ENCODE data around the gene NOL6.

NOL6 gene

DNA sequence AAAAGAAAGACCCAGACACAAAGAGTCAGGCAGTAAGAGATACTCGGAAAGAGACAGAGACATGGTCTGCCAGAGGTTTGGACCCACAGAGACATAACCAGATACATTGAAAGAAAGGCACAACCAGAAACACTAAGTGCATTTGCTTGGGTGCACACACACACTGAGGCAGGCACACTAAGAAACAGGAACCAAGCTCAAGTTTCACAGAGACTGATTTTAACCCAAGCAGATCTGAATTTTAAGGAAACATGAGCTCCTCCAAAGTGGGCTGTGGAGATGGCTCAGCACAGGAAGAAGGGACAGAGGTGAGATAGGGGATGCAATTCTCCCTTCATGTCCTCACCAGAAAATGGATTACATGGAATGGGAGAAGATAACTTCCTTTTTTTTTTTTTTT lies 35.8 kb downstream of the NOL6 start:
- no peak for DNase-seq
- H3K27ac ChIP-seq = no peak overlapping the region
- H3K27me3 ChIP-seq (replicated peaks) = peaks cover 8% of the 10 kb centered on the region
- TF ChIP-seq, protein P1, sequence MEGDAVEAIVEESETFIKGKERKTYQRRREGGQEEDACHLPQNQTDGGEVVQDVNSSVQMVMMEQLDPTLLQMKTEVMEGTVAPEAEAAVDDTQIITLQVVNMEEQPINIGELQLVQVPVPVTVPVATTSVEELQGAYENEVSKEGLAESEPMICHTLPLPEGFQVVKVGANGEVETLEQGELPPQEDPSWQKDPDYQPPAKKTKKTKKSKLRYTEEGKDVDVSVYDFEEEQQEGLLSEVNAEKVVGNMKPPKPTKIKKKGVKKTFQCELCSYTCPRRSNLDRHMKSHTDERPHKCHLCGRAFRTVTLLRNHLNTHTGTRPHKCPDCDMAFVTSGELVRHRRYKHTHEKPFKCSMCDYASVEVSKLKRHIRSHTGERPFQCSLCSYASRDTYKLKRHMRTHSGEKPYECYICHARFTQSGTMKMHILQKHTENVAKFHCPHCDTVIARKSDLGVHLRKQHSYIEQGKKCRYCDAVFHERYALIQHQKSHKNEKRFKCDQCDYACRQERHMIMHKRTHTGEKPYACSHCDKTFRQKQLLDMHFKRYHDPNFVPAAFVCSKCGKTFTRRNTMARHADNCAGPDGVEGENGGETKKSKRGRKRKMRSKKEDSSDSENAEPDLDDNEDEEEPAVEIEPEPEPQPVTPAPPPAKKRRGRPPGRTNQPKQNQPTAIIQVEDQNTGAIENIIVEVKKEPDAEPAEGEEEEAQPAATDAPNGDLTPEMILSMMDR (IDR thresholded peaks at IDR 0.05; ENCODE audit: low read depth, low read length, missing control alignments) = no peak
- no peak overlapping the region for H3K4me3 ChIP-seq (ENCODE audit: low read depth, low read length)
- in situ Hi-C loops (cut with HindIII; ENCODE audit: low pct_ligation_motif_present, low sequenced_read_pairs) = no loop called here
- H3K36me3 ChIP-seq (replicated peaks) = no peaks in the 10 kb centered on the region

- no peak overlapping the region for H3K4me3 ChIP-seq (ENCODE audit: low read depth, low read length)
- in situ Hi-C loops (cut with HindIII; ENCODE audit: low pct_ligation_motif_present, low sequenced_read_pairs) = no loop called here
- no peak overlapping the region for H3K27ac ChIP-seq
- no peak for DNase-seq
- peaks cover 8% of the 10 kb centered on the region for H3K27me3 ChIP-seq (replicated peaks)
- TF ChIP-seq, protein P1 (IDR thresholded peaks at IDR 0.05; ENCODE audit: low read depth, low read length, missing control alignments) = no peak
- H3K36me3 ChIP-seq (replicated peaks) = no peaks in the 10 kb centered on the region
Observed at GRCh38 chr9:33437205-33437604, 36.5 kb downstream of the NOL6 start.

DNA sequence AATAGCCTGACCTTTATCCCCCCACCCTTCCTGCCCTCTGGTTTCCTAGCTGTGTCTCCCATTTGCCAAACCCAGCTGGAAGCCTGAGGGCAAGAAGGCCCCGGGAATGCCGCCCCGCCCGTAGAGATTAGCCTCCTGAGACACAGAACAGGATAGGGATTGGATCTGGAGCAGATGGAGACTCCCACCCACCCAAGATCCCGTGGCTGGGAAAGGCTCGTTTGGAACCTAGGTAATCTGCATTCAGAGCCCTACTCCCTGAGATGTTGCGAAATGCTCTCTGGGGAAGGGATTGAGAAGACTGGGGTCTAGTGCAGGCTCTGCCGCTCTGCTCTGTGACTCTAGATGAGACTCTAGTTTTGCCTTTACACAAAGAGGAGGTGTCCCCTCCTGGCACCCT lies 37.3 kb downstream of the NOL6 start:
- Histone ChIP-seq H3K27me3 (replicated peaks) (peaks cover 8% of the 10 kb centered on the region), H3K27ac (no peak overlapping the region), H3K36me3 (replicated peaks) (no peaks in the 10 kb centered on the region), H3K4me3 (ENCODE audit: low read depth, low read length) (no peak overlapping the region)
- in situ Hi-C loops (cut with HindIII; ENCODE audit: low pct_ligation_motif_present, low sequenced_read_pairs) = no loop called here
- TF ChIP-seq, protein P1 (IDR thresholded peaks at IDR 0.05; ENCODE audit: low read depth, low read length, missing control alignments) = no peak
- DNase-seq = no peak

- Histone ChIP-seq H3K27me3 (replicated peaks) (peaks cover 8% of the 10 kb centered on the region), H3K36me3 (replicated peaks) (no peaks in the 10 kb centered on the region), H3K4me3 (ENCODE audit: low read depth, low read length) (no peak overlapping the region), H3K27ac (no peak overlapping the region)
- TF ChIP-seq, protein P1 (IDR thresholded peaks at IDR 0.05; ENCODE audit: low read depth, low read length, missing control alignments) = no peak
- in situ Hi-C loops (cut with HindIII; ENCODE audit: low pct_ligation_motif_present, low sequenced_read_pairs) = no loop called here
- DNase-seq = no peak
Observed at GRCh38 chr9:33435821-33436277, 37.9 kb downstream of the NOL6 start.

- Histone ChIP-seq H3K27ac (no peak overlapping the region), H3K36me3 (replicated peaks) (no peaks in the 10 kb centered on the region), H3K27me3 (replicated peaks) (peaks cover 8% of the 10 kb centered on the region), H3K4me3 (ENCODE audit: low read depth, low read length) (no peak overlapping the region)
- in situ Hi-C loops (cut with HindIII; ENCODE audit: low pct_ligation_motif_present, low sequenced_read_pairs) = no loop called here
- TF ChIP-seq, protein P1 (IDR thresholded peaks at IDR 0.05; ENCODE audit: low read depth, low read length, missing control alignments) = no peak
- DNase-seq = no peak
Observed at GRCh38 chr9:33434317-33435105, 39.2 kb downstream of the NOL6 start.

DNA sequence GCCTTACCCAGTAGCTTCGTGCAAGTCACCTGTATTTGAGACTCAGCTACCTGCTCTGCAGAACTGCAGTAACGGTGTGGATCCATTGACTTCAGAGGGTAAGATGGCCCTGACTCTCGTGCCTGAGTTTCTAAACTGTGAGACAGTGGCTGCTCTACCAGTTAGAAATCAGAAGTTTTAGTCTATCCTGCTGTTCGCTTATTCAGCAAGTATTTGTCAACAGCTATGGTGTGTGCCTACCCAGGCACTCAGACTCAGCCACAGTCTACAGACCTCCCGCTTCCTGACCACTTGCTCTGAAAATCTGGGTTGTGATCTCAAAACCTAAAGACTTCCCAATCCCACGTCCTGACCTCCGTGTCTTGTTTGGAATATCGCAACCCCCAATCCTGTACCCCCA lies 39.9 kb downstream of the NOL6 start:
- Histone ChIP-seq H3K27me3 (replicated peaks) (peaks cover 8% of the 10 kb centered on the region), H3K4me3 (ENCODE audit: low read depth, low read length) (no peak overlapping the region), H3K36me3 (replicated peaks) (no peaks in the 10 kb centered on the region), H3K27ac (no peak overlapping the region)
- DNase-seq = no peak
- TF ChIP-seq, protein P1 (IDR thresholded peaks at IDR 0.05; ENCODE audit: low read depth, low read length, missing control alignments) = no peak
- in situ Hi-C loops (cut with HindIII; ENCODE audit: low pct_ligation_motif_present, low sequenced_read_pairs) = no loop called here

All from brain microvascular endothelial cell (primary cell).